ENCODE data around the gene MCF2L2.
"Not testable (repeated sequence)": the region's sequence is repeated elsewhere in the genome, so short reads cannot be mapped to it uniquely, and the experiment has no call there.

DNA sequence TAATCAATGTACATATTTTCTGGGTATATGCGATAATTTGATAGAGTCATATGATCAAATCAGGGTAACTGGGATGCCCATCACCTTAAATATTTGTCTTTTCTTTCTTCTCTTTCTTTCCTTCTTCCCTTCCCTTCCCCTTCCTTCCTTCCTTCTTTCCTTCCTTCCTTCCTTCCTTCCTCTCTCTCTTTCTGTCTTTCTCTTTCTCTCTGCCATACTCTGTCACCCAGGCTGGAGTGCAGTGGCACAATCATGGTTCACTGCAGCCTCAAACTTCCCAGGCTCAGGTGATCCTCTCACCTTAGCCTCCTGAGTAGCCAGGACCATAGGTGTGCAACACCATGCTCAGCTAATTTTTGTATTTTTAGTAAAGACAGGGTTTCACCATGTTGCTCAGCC lies 47.3 kb upstream of the MCF2L2 start:
- not testable (repeated sequence) for TF ChIP-seq CBFB (CRISPR knock-in tag; IDR thresholded peaks at IDR 0.05); ZSCAN22 (CRISPR knock-in tag; IDR thresholded peaks at IDR 0.05); SYNCRIP (IDR thresholded peaks at IDR 0.05; ENCODE audit: insufficient read depth, low read depth, low read length); ZNF326 (CRISPR knock-in tag; IDR thresholded peaks at IDR 0.05; ENCODE audit: borderline replicate concordance); ZNF703 (CRISPR knock-in tag; IDR thresholded peaks at IDR 0.05; ENCODE audit: borderline replicate concordance); MZF1 (CRISPR knock-in tag; IDR thresholded peaks at IDR 0.05; ENCODE audit: borderline replicate concordance); ZSCAN29 (CRISPR knock-in tag; conservative IDR thresholded peaks at IDR 0.05); EP300 (IDR thresholded peaks at IDR 0.05; ENCODE audit: low read depth in 2 of 2, low read length in 2 of 2); EP300 (CRISPR knock-in tag; IDR thresholded peaks at IDR 0.05; ENCODE audit: borderline replicate concordance)
- TF ChIP-seq, protein P1, sequence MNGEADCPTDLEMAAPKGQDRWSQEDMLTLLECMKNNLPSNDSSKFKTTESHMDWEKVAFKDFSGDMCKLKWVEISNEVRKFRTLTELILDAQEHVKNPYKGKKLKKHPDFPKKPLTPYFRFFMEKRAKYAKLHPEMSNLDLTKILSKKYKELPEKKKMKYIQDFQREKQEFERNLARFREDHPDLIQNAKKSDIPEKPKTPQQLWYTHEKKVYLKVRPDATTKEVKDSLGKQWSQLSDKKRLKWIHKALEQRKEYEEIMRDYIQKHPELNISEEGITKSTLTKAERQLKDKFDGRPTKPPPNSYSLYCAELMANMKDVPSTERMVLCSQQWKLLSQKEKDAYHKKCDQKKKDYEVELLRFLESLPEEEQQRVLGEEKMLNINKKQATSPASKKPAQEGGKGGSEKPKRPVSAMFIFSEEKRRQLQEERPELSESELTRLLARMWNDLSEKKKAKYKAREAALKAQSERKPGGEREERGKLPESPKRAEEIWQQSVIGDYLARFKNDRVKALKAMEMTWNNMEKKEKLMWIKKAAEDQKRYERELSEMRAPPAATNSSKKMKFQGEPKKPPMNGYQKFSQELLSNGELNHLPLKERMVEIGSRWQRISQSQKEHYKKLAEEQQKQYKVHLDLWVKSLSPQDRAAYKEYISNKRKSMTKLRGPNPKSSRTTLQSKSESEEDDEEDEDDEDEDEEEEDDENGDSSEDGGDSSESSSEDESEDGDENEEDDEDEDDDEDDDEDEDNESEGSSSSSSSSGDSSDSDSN (CRISPR knock-in tag; IDR thresholded peaks at IDR 0.05): not testable (repeated sequence)
- TF ChIP-seq, protein P2, sequence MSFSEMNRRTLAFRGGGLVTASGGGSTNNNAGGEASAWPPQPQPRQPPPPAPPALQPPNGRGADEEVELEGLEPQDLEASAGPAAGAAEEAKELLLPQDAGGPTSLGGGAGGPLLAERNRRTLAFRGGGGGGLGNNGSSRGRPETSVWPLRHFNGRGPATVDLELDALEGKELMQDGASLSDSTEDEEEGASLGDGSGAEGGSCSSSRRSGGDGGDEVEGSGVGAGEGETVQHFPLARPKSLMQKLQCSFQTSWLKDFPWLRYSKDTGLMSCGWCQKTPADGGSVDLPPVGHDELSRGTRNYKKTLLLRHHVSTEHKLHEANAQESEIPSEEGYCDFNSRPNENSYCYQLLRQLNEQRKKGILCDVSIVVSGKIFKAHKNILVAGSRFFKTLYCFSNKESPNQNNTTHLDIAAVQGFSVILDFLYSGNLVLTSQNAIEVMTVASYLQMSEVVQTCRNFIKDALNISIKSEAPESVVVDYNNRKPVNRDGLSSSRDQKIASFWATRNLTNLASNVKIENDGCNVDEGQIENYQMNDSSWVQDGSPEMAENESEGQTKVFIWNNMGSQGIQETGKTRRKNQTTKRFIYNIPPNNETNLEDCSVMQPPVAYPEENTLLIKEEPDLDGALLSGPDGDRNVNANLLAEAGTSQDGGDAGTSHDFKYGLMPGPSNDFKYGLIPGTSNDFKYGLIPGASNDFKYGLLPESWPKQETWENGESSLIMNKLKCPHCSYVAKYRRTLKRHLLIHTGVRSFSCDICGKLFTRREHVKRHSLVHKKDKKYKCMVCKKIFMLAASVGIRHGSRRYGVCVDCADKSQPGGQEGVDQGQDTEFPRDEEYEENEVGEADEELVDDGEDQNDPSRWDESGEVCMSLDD (CRISPR knock-in tag; IDR thresholded peaks at IDR 0.05; ENCODE audit: borderline replicate concordance): not testable (repeated sequence)

All from HepG2 (cell line).